ENCODE data around the gene RELL1.

Gene RELL1

DNA sequence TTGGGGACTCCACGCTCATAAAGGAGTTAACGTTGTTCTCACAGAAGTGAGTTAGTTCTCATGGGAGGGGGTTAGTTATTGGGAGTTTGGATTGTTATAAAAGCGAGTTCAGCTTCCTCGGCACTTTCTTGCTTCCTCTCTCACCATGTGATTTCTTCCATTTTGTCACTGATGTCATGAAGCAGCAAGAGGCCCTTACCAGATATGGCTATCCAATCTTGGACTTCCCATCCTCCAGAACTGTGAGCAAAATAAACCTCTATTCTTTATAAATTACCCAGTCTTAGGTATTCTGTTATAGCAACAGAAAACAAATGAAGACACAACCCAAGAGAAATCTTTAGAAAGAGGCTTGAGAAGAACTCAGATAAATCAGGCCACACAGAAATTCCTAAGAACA is 29.5 kb downstream of the RELL1 start:
- Histone ChIP-seq H3K27me3 (ENCODE audit: insufficient read depth, low read length) (no peaks in the 10 kb centered on the region), H2BK120ac (ENCODE audit: insufficient read depth, low read length, poor library complexity) (no peak overlapping the region), H3K36me3 (ENCODE audit: control insufficient read depth in 1 of 2, insufficient read depth in 2 of 2, low read length in 2 of 2) (peaks cover 0 to 2% of the 10 kb centered on the region in 2 experiments), H3K4ac (ENCODE audit: low read depth, low read length) (no peak overlapping the region), H3K79me1 (ENCODE audit: low read length) (no peaks in the 10 kb centered on the region), H4K12ac (ENCODE audit: low read depth, low read length) (no peak overlapping the region), H3K79me2 (ENCODE audit: control insufficient read depth, insufficient read depth, low read length, poor library complexity) (no peaks in the 10 kb centered on the region), H4K91ac (ENCODE audit: low read depth, low read length) (no peak overlapping the region), H3K9me3 (ENCODE audit: insufficient read depth, low read depth, low read length) (no peaks in the 10 kb centered on the region), H2AK5ac (ENCODE audit: low read length) (no peak overlapping the region), H3K4me3 (ENCODE audit: low read depth, low read length) (no peak overlapping the region), H3K27ac (ENCODE audit: low read depth, low read length) (no peak overlapping the region), H3K4me2 (ENCODE audit: low read length) (no peak overlapping the region), H2AFZ (ENCODE audit: insufficient read depth, low read length, poor library complexity) (no peak overlapping the region), H3K18ac (ENCODE audit: low read length) (no peak overlapping the region), H3K9ac (ENCODE audit: low read length) (no peak overlapping the region), H3K23ac (ENCODE audit: low read length) (no peak overlapping the region), H3K4me1 (ENCODE audit: control insufficient read depth in 1 of 2, insufficient read depth in 2 of 2, low read length in 2 of 2) (peaks cover 0 to 2% of the 10 kb centered on the region in 2 experiments), H4K8ac (ENCODE audit: low read depth, low read length) (no peak overlapping the region), H2BK5ac (ENCODE audit: low read depth, low read length, poor library complexity) (no peak overlapping the region), H3K14ac (ENCODE audit: low read length) (no peak overlapping the region), H2BK12ac (ENCODE audit: low read length) (no peak overlapping the region)
- no CpG with 5 or more reads among the region's 4 CpGs for WGBS (ENCODE audit: extremely low coverage, insufficient coverage, insufficient read length)
- no peak for DNase-seq

DNA sequence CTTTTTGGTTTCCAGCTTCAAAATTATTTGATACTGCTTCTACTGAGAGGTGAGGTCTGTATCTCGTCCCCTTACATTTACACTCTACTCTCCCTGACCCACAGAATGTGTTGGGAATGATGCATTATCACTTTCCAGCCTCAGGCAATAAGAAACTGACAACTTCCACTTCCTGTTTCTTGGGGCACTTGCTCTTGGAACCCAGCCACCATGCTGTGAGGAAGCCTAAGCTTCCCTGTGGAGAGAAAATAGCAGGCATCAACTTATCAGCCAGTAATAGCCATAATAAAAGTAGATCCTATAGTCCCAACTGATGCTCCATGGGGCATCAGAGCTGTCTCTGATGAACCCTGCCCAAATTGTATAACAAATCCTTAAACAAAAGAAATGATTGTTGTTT is 32.6 kb downstream of the RELL1 start:
- Histone ChIP-seq H3K36me3 (ENCODE audit: control insufficient read depth in 1 of 2, insufficient read depth in 2 of 2, low read length in 2 of 2) (peaks cover 0 to 2% of the 10 kb centered on the region in 2 experiments), H2AFZ (ENCODE audit: insufficient read depth, low read length, poor library complexity) (no peak overlapping the region), H3K4me2 (ENCODE audit: low read length) (no peak overlapping the region), H3K79me2 (ENCODE audit: control insufficient read depth, insufficient read depth, low read length, poor library complexity) (no peaks in the 10 kb centered on the region), H4K12ac (ENCODE audit: low read depth, low read length) (no peak overlapping the region), H2BK12ac (ENCODE audit: low read length) (no peak overlapping the region), H2BK120ac (ENCODE audit: insufficient read depth, low read length, poor library complexity) (no peak overlapping the region), H3K4me1 (ENCODE audit: control insufficient read depth in 1 of 2, insufficient read depth in 2 of 2, low read length in 2 of 2) (no peaks in the 10 kb centered on the region), H3K4ac (ENCODE audit: low read depth, low read length) (no peak overlapping the region), H4K8ac (ENCODE audit: low read depth, low read length) (no peak overlapping the region), H3K9ac (ENCODE audit: low read length) (peak overlapping the region; percentile 2), H2BK5ac (ENCODE audit: low read depth, low read length, poor library complexity) (no peak overlapping the region), H3K9me3 (ENCODE audit: insufficient read depth, low read depth, low read length) (no peaks in the 10 kb centered on the region), H3K23ac (ENCODE audit: low read length) (no peak overlapping the region), H3K14ac (ENCODE audit: low read length) (no peak overlapping the region), H3K27ac (ENCODE audit: low read depth, low read length) (no peak overlapping the region), H3K27me3 (ENCODE audit: insufficient read depth, low read length) (no peaks in the 10 kb centered on the region), H2AK5ac (ENCODE audit: low read length) (no peak overlapping the region), H3K4me3 (ENCODE audit: low read depth, low read length) (no peak overlapping the region), H3K18ac (ENCODE audit: low read length) (no peak overlapping the region), H4K91ac (ENCODE audit: low read depth, low read length) (no peak overlapping the region), H3K79me1 (ENCODE audit: low read length) (no peaks in the 10 kb centered on the region)
- no CpG with 5 or more reads among the region's 1 CpG for WGBS (ENCODE audit: extremely low coverage, insufficient coverage, insufficient read length)
- DNase-seq, result no peak

DNA sequence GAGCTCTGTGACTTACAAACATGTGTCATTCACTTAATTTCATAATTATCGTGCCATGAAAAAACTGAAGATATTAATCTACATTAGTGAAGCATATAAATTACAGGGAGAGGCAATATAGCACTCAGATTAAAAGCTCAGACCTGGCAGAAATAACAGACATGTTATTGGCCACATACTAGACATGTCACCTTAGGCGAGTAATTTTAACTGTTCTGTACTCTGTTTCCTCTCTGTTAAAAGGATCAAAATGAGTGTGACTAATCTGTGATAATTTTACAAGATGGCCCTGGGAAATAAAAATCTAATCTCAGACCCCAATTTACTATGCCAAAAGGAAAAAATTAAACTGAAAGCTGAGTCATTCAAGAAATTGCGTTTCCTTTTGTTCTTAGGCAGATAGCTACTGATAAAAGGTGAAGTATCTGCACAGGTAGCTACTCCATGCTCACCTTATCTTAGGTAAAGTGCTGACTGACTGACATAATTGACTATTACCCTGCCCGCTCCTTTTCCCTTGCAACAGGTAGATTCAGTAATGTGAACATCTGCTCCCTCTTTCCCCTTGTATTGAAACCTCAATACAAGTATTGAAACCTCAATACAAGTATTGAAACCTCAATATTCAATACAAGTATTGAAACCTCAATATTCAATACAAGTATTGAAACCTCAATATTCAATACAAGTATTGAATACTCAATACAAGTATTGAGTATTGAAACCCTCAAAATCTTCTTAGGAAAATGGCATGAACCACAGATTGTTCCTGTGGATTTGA is 33.2 kb downstream of the RELL1 start:
- WGBS (ENCODE audit: extremely low coverage, insufficient coverage, insufficient read length), result no CpG with 5 or more reads among the region's 4 CpGs
- Histone ChIP-seq H4K12ac (ENCODE audit: low read depth, low read length) (no peak overlapping the region), H3K27me3 (ENCODE audit: insufficient read depth, low read length) (no peaks in the 10 kb centered on the region), H3K79me1 (ENCODE audit: low read length) (no peaks in the 10 kb centered on the region), H3K27ac (ENCODE audit: low read depth, low read length) (no peak overlapping the region), H2AK5ac (ENCODE audit: low read length) (no peak overlapping the region), H2AFZ (ENCODE audit: insufficient read depth, low read length, poor library complexity) (no peak overlapping the region), H3K9me3 (ENCODE audit: insufficient read depth, low read depth, low read length) (no peaks in the 10 kb centered on the region), H3K4ac (ENCODE audit: low read depth, low read length) (no peak overlapping the region), H4K91ac (ENCODE audit: low read depth, low read length) (no peak overlapping the region), H3K14ac (ENCODE audit: low read length) (no peak overlapping the region), H2BK12ac (ENCODE audit: low read length) (no peak overlapping the region), H3K36me3 (ENCODE audit: control insufficient read depth in 1 of 2, insufficient read depth in 2 of 2, low read length in 2 of 2) (peaks cover 0 to 2% of the 10 kb centered on the region in 2 experiments), H3K18ac (ENCODE audit: low read length) (no peak overlapping the region), H2BK5ac (ENCODE audit: low read depth, low read length, poor library complexity) (no peak overlapping the region), H3K9ac (ENCODE audit: low read length) (no peak overlapping the region), H3K23ac (ENCODE audit: low read length) (no peak overlapping the region), H3K4me3 (ENCODE audit: low read depth, low read length) (no peak overlapping the region), H4K8ac (ENCODE audit: low read depth, low read length) (no peak overlapping the region), H3K4me2 (ENCODE audit: low read length) (no peak overlapping the region), H3K4me1 (ENCODE audit: control insufficient read depth in 1 of 2, insufficient read depth in 2 of 2, low read length in 2 of 2) (peaks cover 1 to 4% of the 10 kb centered on the region in 2 experiments), H3K79me2 (ENCODE audit: control insufficient read depth, insufficient read depth, low read length, poor library complexity) (no peaks in the 10 kb centered on the region), H2BK120ac (ENCODE audit: insufficient read depth, low read length, poor library complexity) (no peak overlapping the region)
- DNase-seq, result peak in 1 of 2 donors; percentile 25

DNA sequence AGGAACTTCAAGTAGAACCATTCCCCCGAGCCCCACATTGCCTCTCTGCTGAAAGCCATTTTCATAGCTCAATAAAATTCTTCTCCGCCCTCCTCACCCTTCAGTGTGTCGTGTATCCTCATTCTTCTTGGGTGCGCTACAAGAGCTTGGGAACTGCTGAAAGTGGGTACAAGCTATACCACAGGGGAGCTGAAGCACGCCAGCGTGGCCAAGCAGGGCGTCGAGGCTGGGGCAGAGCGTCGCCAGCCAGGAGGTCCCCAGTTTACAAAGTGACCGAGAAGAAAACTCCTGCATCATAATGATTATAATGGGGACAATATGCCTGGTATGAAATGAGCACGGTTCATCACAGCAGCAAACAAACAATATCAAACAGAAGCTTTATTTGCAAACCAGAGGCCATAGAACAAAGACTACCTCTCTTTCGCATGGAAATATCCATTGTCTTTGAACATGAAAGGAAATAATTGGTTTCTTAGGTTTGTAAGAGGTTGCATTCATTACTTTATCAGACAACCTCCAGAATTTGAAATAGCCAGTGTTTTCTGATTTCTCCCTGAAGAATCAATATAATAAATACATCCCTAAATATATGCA is 34.3 kb downstream of the RELL1 start:
- Histone ChIP-seq H2BK12ac (ENCODE audit: low read length) (no peak overlapping the region), H3K18ac (ENCODE audit: low read length) (no peak overlapping the region), H3K27ac (ENCODE audit: low read depth, low read length) (no peak overlapping the region), H3K4me1 (ENCODE audit: control insufficient read depth in 1 of 2, insufficient read depth in 2 of 2, low read length in 2 of 2) (peaks cover 3 to 6% of the 10 kb centered on the region in 2 experiments), H3K4me3 (ENCODE audit: low read depth, low read length) (no peak overlapping the region), H3K9me3 (ENCODE audit: insufficient read depth, low read depth, low read length) (no peaks in the 10 kb centered on the region), H2BK120ac (ENCODE audit: insufficient read depth, low read length, poor library complexity) (no peak overlapping the region), H3K36me3 (ENCODE audit: control insufficient read depth in 1 of 2, insufficient read depth in 2 of 2, low read length in 2 of 2) (peaks cover 2 to 4% of the 10 kb centered on the region in 2 experiments), H3K27me3 (ENCODE audit: insufficient read depth, low read length) (no peaks in the 10 kb centered on the region), H2BK5ac (ENCODE audit: low read depth, low read length, poor library complexity) (no peak overlapping the region), H3K4ac (ENCODE audit: low read depth, low read length) (no peak overlapping the region), H3K23ac (ENCODE audit: low read length) (no peak overlapping the region), H4K8ac (ENCODE audit: low read depth, low read length) (no peak overlapping the region), H4K91ac (ENCODE audit: low read depth, low read length) (no peak overlapping the region), H2AFZ (ENCODE audit: insufficient read depth, low read length, poor library complexity) (no peak overlapping the region), H3K4me2 (ENCODE audit: low read length) (no peak overlapping the region), H4K12ac (ENCODE audit: low read depth, low read length) (no peak overlapping the region), H3K14ac (ENCODE audit: low read length) (no peak overlapping the region), H3K79me2 (ENCODE audit: control insufficient read depth, insufficient read depth, low read length, poor library complexity) (no peaks in the 10 kb centered on the region), H2AK5ac (ENCODE audit: low read length) (no peak overlapping the region), H3K9ac (ENCODE audit: low read length) (no peak overlapping the region), H3K79me1 (ENCODE audit: low read length) (no peaks in the 10 kb centered on the region)
- WGBS (ENCODE audit: extremely low coverage, insufficient coverage, insufficient read length), result no CpG with 5 or more reads among the region's 13 CpGs
- no peak for DNase-seq

Data from trophoblast cell (in vitro differentiated cells and primary cell).